H1 (cell line): ENCODE data around the gene FKBP10. TPM values are rescaled to one million over a fixed set of nuclear protein-coding genes. Genes with fewer than 3 reads are reported as not detected.

Experiments used
- CTCF ChIA-PET: fragments of 300-600 bp; sonication (Branson Sonifier 250); formaldehyde crosslinking; loops from one replicate; lab custom pipeline; 2021; ENCODE audit not compliant: partially characterized antibody; lab: Charles Lee
- POLR2A ChIA-PET: fragments of 300-600 bp; sonication (Branson Sonifier 250); formaldehyde crosslinking; loops from one replicate; lab custom pipeline; 2021; ENCODE audit warnings: inconsistent platforms; ENCODE audit not compliant: partially characterized antibody; lab: Charles Lee
- DNase-seq, 2 experiments: peaks; one replicate each; pipeline versions ENCODE4 v3.0.0 to v3.0.0-alpha.2; 2010 to 2022; ENCODE audit warnings: low spot score in 2 of 2, low read depth in 1 of 2, mixed read lengths in 1 of 2
- FAIRE-seq: peaks from 2 replicates; lab custom pipeline; 2011; peaks lifted over from hg19 to GRCh38; lab: Jason Lieb, UNC
- H2AFZ ChIP-seq: 2 replicates; pipeline ENCODE4 v1.8.1; 2012; ENCODE audit warnings: low read length, inconsistent platforms
- H2AK5ac ChIP-seq: 2 replicates; pipeline ENCODE4 v1.6.1; 2013; ENCODE audit warnings: low read depth, low read length
- H2BK120ac ChIP-seq: replicated peaks from 2 replicates; pipeline ENCODE3; 2013; ENCODE audit warnings: low read depth, low read length, inconsistent platforms
- H2BK12ac ChIP-seq: 2 replicates; pipeline ENCODE4 v1.6.1; 2013; ENCODE audit warnings: low read depth, low read length
- H2BK15ac ChIP-seq: 2 replicates; pipeline ENCODE4 v1.6.1; 2013; ENCODE audit warnings: low read length
- H2BK20ac ChIP-seq: 2 replicates; pipeline ENCODE4 v1.6.1; 2013; ENCODE audit warnings: low read length
- H2BK5ac ChIP-seq: 2 replicates; pipeline ENCODE4 v1.6.1; 2013; ENCODE audit warnings: low read depth, low read length
- H3K14ac ChIP-seq: 2 replicates; pipeline ENCODE4 v1.6.1; 2013; ENCODE audit warnings: inconsistent platforms; ENCODE audit not compliant: insufficient read length
- H3K18ac ChIP-seq: 2 replicates; pipeline ENCODE4 v1.6.1; 2013; ENCODE audit warnings: low read length; ENCODE audit errors: extremely low read depth
- H3K23ac ChIP-seq: 2 replicates; pipeline ENCODE4 v1.6.1; 2013; ENCODE audit warnings: inconsistent platforms; ENCODE audit not compliant: insufficient read length
- H3K23me2 ChIP-seq: 2 replicates; pipeline ENCODE4 v1.6.1; 2013; ENCODE audit warnings: low read depth, low read length
- H3K27ac ChIP-seq: 2 replicates; pipeline ENCODE4 v1.6.1; 2011; ENCODE audit warnings: low read depth, low read length, inconsistent platforms
- H3K27me3 ChIP-seq, 4 experiments: replicated peaks in 1 of 4; 1 replicate in 1 of 4; 2 replicates in 3 of 4; pipeline versions ENCODE4 v1.6.1 to v1.8.1; 2011 to 2013; ENCODE audit warnings: low read length in 3 of 4, mild to moderate bottlenecking in 3 of 4, inconsistent platforms in 2 of 4, mixed read lengths in 2 of 4, moderate library complexity in 1 of 4; ENCODE audit not compliant: control insufficient read depth in 3 of 4, insufficient read depth in 3 of 4; ENCODE audit errors: extremely low read depth in 1 of 4
- H3K36me3 ChIP-seq, 4 experiments: 2 replicates each; pipeline versions ENCODE4 v1.6.1 to v1.8.1; 2011 to 2013; ENCODE audit warnings: mild to moderate bottlenecking in 4 of 4, low read length in 3 of 4, moderate library complexity in 2 of 4, control low read depth in 1 of 4, inconsistent platforms in 1 of 4; ENCODE audit not compliant: insufficient read depth in 4 of 4, control insufficient read depth in 2 of 4
- H3K4ac ChIP-seq: replicated peaks from 2 replicates; pipeline ENCODE3; 2013; ENCODE audit warnings: low read length, low read depth, mixed read lengths, inconsistent platforms; ENCODE audit not compliant: insufficient read length
- H3K4me1 ChIP-seq, 4 experiments: replicated peaks in 1 of 4; 1 replicate in 1 of 4; 2 replicates in 3 of 4; pipeline versions ENCODE4 v1.6.1 to v1.8.1; 2011 to 2013; ENCODE audit warnings: low read length in 3 of 4, inconsistent platforms in 2 of 4, mixed read lengths in 1 of 4; ENCODE audit not compliant: insufficient read depth in 4 of 4, control insufficient read depth in 3 of 4
- H3K4me2 ChIP-seq, 2 experiments: 2 replicates each; pipeline versions ENCODE4 v1.6.1 to v1.8.1; 2011 to 2013; ENCODE audit warnings: low read depth in 2 of 2, low read length in 2 of 2, control low read depth in 1 of 2, inconsistent platforms in 1 of 2, mild to moderate bottlenecking in 1 of 2; ENCODE audit not compliant: insufficient read depth in 1 of 2
- H3K4me3 ChIP-seq, 4 experiments: fragments of 200-600, 300-600 bp in 1 of 4; sonication (generic), shearing (Covaris generic), sonication (Bioruptor Twin) in 1 of 4; 2 replicates each; pipeline versions ENCODE4 v1.5.1 to v1.8.1; 2011 to 2016; ENCODE audit warnings: low read length in 4 of 4, low read depth in 3 of 4, control low read depth in 2 of 4, inconsistent platforms in 2 of 4, mild to moderate bottlenecking in 2 of 4, mixed read lengths in 1 of 4, moderate library complexity in 1 of 4; ENCODE audit not compliant: insufficient read depth in 2 of 4; ENCODE audit errors: extremely low read depth in 1 of 4
- H3K56ac ChIP-seq: replicated peaks from 2 replicates; pipeline ENCODE3; 2013; ENCODE audit warnings: low read depth, mild to moderate bottlenecking, mixed read lengths, low read length, inconsistent platforms; ENCODE audit not compliant: insufficient read length
- H3K79me1 ChIP-seq: 2 replicates; pipeline ENCODE4 v1.6.1; 2013; ENCODE audit warnings: low read depth, low read length, control low read depth
- H3K79me2 ChIP-seq, 2 experiments: 2 replicates each; pipeline versions ENCODE4 v1.6.1 to v1.8.1; 2012 to 2013; ENCODE audit warnings: low read length in 2 of 2, mild to moderate bottlenecking in 2 of 2, inconsistent platforms in 1 of 2; ENCODE audit not compliant: insufficient read depth in 2 of 2, control insufficient read depth in 1 of 2
- H3K9ac ChIP-seq, 4 experiments: replicated peaks in 1 of 4; 1 replicate in 1 of 4; 2 replicates in 3 of 4; pipeline versions ENCODE4 v1.6.1 to v1.8.1; 2011 to 2013; ENCODE audit warnings: low read depth in 3 of 4, low read length in 3 of 4, control low read depth in 2 of 4, mild to moderate bottlenecking in 2 of 4, moderate library complexity in 2 of 4, inconsistent platforms in 1 of 4; ENCODE audit errors: extremely low read depth in 1 of 4
- H3K9me3 ChIP-seq, 2 experiments: 2 replicates each; pipeline versions ENCODE4 v1.6.1 to v1.8.1; 2012 to 2013; ENCODE audit warnings: mild to moderate bottlenecking in 2 of 2, moderate library complexity in 2 of 2, control low read depth in 1 of 2, inconsistent platforms in 1 of 2, low read depth in 1 of 2, low read length in 1 of 2, mixed read lengths in 1 of 2; ENCODE audit not compliant: insufficient read depth in 2 of 2
- H4K20me1 ChIP-seq, 2 experiments: replicated peaks in 1 of 2; 2 replicates each; pipeline versions ENCODE3 to v1.8.1; 2011 to 2013; ENCODE audit warnings: inconsistent platforms in 2 of 2, low read length in 2 of 2, mild to moderate bottlenecking in 1 of 2; ENCODE audit not compliant: insufficient read depth in 2 of 2, control insufficient read depth in 1 of 2
- H4K5ac ChIP-seq: 2 replicates; pipeline ENCODE4 v1.6.1; 2013; ENCODE audit warnings: low read length, low read depth, mixed read lengths, inconsistent platforms; ENCODE audit not compliant: insufficient read length
- H4K8ac ChIP-seq: 2 replicates; pipeline ENCODE4 v1.8.0; 2013; ENCODE audit warnings: mild to moderate bottlenecking, moderate library complexity, low read length, inconsistent platforms; ENCODE audit not compliant: insufficient read depth; ENCODE audit errors: extremely low read depth
- H4K91ac ChIP-seq: replicated peaks from 2 replicates; pipeline ENCODE3; 2013; ENCODE audit warnings: low read length, mixed read lengths, inconsistent platforms; ENCODE audit not compliant: insufficient read length
- ASH2L ChIP-seq: fragments of 200-600, 300-600 bp; sonication (generic); IDR thresholded peaks from one replicate; pipeline ENCODE4 v1.7.1; 2017; ENCODE audit warnings: low read length
- BCL11A ChIP-seq, 2 experiments: IDR thresholded peaks; one replicate each; pipeline ENCODE4 v1.6.1; 2011; ENCODE audit warnings: low read depth in 2 of 2, low read length in 2 of 2, mild to moderate bottlenecking in 2 of 2
- CEBPB ChIP-seq: IDR thresholded peaks from 2 replicates; pipeline ENCODE4 v1.6.1; 2012; ENCODE audit warnings: low read depth, low read length
- EP300 ChIP-seq, 2 experiments: IDR thresholded peaks; 1 replicate in 1 of 2; 2 replicates in 1 of 2; pipeline ENCODE4 v1.6.1; 2011 to 2012; ENCODE audit warnings: low read depth in 2 of 2, low read length in 2 of 2, mild to moderate bottlenecking in 2 of 2, borderline replicate concordance in 1 of 2, inconsistent platforms in 1 of 2, moderate library complexity in 1 of 2
- JUN ChIP-seq: IDR thresholded peaks from 2 replicates; pipeline ENCODE4 v1.6.1; 2011; ENCODE audit warnings: low read depth, mild to moderate bottlenecking, improper control_type of control experiment, low read length
- JUND ChIP-seq: IDR thresholded peaks from 2 replicates; pipeline ENCODE4 v1.6.1; 2011; ENCODE audit warnings: mild to moderate bottlenecking, improper control_type of control experiment, low read length
- KDM1A ChIP-seq: fragments of 200-600, 300-600 bp; sonication (generic); IDR thresholded peaks from 2 replicates; pipeline ENCODE4 v1.7.1; 2016; ENCODE audit warnings: mild to moderate bottlenecking, low read length, borderline replicate concordance
- POLR2A ChIP-seq, 2 experiments: IDR thresholded peaks; 1 replicate in 1 of 2; 2 replicates in 1 of 2; pipeline ENCODE4 v1.6.1; 2011; ENCODE audit warnings: low read depth in 2 of 2, low read length in 2 of 2, mild to moderate bottlenecking in 2 of 2; ENCODE audit errors: control extremely low read depth in 1 of 2
- RBBP5 ChIP-seq: IDR thresholded peaks from 2 replicates; pipeline ENCODE4 v1.7.1; 2012; ENCODE audit warnings: low read depth, mild to moderate bottlenecking, inconsistent platforms, low read length, moderate library complexity, borderline replicate concordance
- RFX5 ChIP-seq: IDR thresholded peaks from 2 replicates; pipeline ENCODE4 v1.6.1; 2011; ENCODE audit warnings: low read depth, low read length, improper control_type of control experiment, borderline replicate concordance
- SRF ChIP-seq: IDR thresholded peaks from 2 replicates; pipeline ENCODE4 v1.6.1; 2011; ENCODE audit warnings: mild to moderate bottlenecking, low read depth, low read length, moderate library complexity
- TEAD4 ChIP-seq: IDR thresholded peaks from 2 replicates; pipeline ENCODE4 v1.6.1; 2012; ENCODE audit warnings: low read depth, low read length, inconsistent platforms, mixed read lengths
- WGBS, 2 experiments: shearing (Covaris generic) in 1 of 2; methylation state at CpG; one replicate each; pipeline versions ENCODE4 v1.1.6 to v1.1.7; 2013 to 2015; ENCODE audit warnings: low lambda C conversion rate in 2 of 2, mixed read lengths in 2 of 2, inconsistent platforms in 1 of 2, low coverage in 1 of 2, missing lambda C conversion rate in 1 of 2; ENCODE audit not compliant: insufficient replicate concordance in 2 of 2, insufficient coverage in 1 of 2, insufficient read length in 1 of 2; ENCODE audit errors: extremely low coverage in 1 of 2, missing lambda C conversion rate in 1 of 2; 5-methylcytosine and 5-hydroxymethylcytosine counted together
- polyA plus RNA-seq, 7 experiments: library from polyadenylated mRNA; depleted of rRNA in 3 of 7; stranded (reverse) in 5 of 7; unstranded in 2 of 7; fragments of >200 nt in 5 of 7; fragments of 200-250 nt in 2 of 7; gene quantifications; 1 replicate in 5 of 7; 2 replicates in 1 of 7; 4 replicates in 1 of 7; pipeline versions ENCODE4 v1.2.1 to v1.2.3, GENCODE V29; 2011 to 2013; ENCODE audit warnings: missing spikeins in 2 of 7, mixed read lengths in 2 of 7
- total RNA-seq: library from RNA; stranded (reverse); fragmentation: NEBNext Ultra II Directional; extraction: Animal tissue kit (Norgen Biotek cat#: 25700); gene quantifications from 2 replicates; pipeline ENCODE4 v1.2.1, GENCODE V29; 2021

The FKBP10 gene
- total and polyA plus RNA-seq, 2 of the 8 experiments (the other 6 are each of a cell fraction or from before 2014, with no cell fraction given): 173 to 283 TPM

- Histone ChIP-seq H4K5ac (peak overlapping the region; percentile 10), H2BK15ac (peak overlapping the region; percentile 72; the same call in 1 of the 2 replicates), H2BK5ac (peak overlapping the region; percentile 87; the same call in 1 of the 2 replicates), H3K9me3 (no peaks in the 10 kb centered on the region), H3K14ac (no peak overlapping the region), H2BK12ac (peak overlapping the region; percentile 62; the same call in 1 of the 2 replicates), H3K56ac (no peak overlapping the region), H4K20me1 (peaks cover 6 to 22% of the 10 kb centered on the region in 2 experiments), H3K23ac (no peak overlapping the region), H2BK20ac (peak overlapping the region; percentile 86; the same call in 1 of the 2 replicates), H3K23me2 (no peaks in the 10 kb centered on the region; the same call in 1 of the 2 replicates), H2BK120ac (no peak overlapping the region), H3K4me3 (no peak overlapping the region), H3K9ac (no peak overlapping the region), H3K27ac (0 out of 2 replicates have a peak overlapping the region, but pooled peaks have one; percentile 11), H3K79me2 (peaks cover 0 to 23% of the 10 kb centered on the region in 2 experiments; a peak in 2 of 4 replicates), H4K91ac (no peak overlapping the region), H3K18ac (peak overlapping the region; percentile 71), H2AK5ac (peak overlapping the region; percentile 75; the same call in 1 of the 2 replicates), H3K4me2 (0 out of 4 replicates have a peak overlapping the region, but pooled peaks of 1 of the 2 experiments have one; percentile 15), H3K79me1 (peaks cover 14% of the 10 kb centered on the region; the same call in 1 of the 2 replicates), H3K27me3 (no peaks in the 10 kb centered on the region), H4K8ac (peak overlapping the region; percentile 71), H2AFZ (no peak overlapping the region), H3K36me3 (peaks cover 10 to 36% (median 29%) of the 10 kb centered on the region in 4 experiments; a peak in 7 of 8 replicates), H3K4ac (no peak overlapping the region), H3K4me1 (peaks cover 0 to 39% (median 29%) of the 10 kb centered on the region in 4 experiments; a peak in 6 of 7 replicates)
- DNase-seq (no peak), FAIRE-seq (no peak)
- WGBS, 2 experiments: 90% methylated on average over 17 of the region's 17 CpGs; no CpG with 5 or more reads in 1 of the 2 experiments
- CTCF ChIA-PET: interaction anchor here (1.0 to 5.3 kb wide), 5 partner anchors 8 to 37 kb away, joined by 3 to 33 read pairs (median 9); partner anchors contain the start of gene JUP
- POLR2A ChIA-PET: interaction anchor here (0.8 to 7.5 kb wide), 5 partner anchors 14 to 76 kb away, joined by 3 to 83 read pairs (median 5); partner anchors contain the start of gene JUP
- no peak for TF ChIP-seq POLR2A (IDR thresholded peaks at IDR 0.05; ENCODE audit: control extremely low read depth in 1 of 2, low read depth in 2 of 2, low read length in 2 of 2)
- TF ChIP-seq EP300 (IDR thresholded peaks at IDR 0.05; ENCODE audit: borderline replicate concordance in 1 of 2, low read depth in 2 of 2, low read length in 2 of 2): no peak
- TF ChIP-seq KDM1A: no peak
- no peak for TF ChIP-seq CEBPB
- no peak for TF ChIP-seq JUN
- TF ChIP-seq ASH2L: no peak
- no peak for TF ChIP-seq JUND
- no peak for TF ChIP-seq RBBP5
- no peak for TF ChIP-seq BCL11A (IDR thresholded peaks at IDR 0.05; ENCODE audit: low read depth in 2 of 2, low read length in 2 of 2)
- no peak for TF ChIP-seq RFX5
- no peak for TF ChIP-seq TEAD4
- no peak for TF ChIP-seq SRF
These were observed 41.2 kb upstream of the FKBP10 start for GRCh38 chr17:41771389-41772206.
